CD4-positive, alpha-beta T cell (primary cell): Measurements from ENCODE around the gene KRT76. TPM values are rescaled to one million over a fixed set of nuclear protein-coding genes. Genes with fewer than 3 reads are reported as not detected.

Experiments used
- ATAC-seq: fragments of 200-7000 bp; cut with Tn5 transposase; one replicate; pipeline ENCODE4 v1.10.0; 2022; ENCODE audit warnings: mild to moderate bottlenecking; ENCODE audit not compliant: poor library complexity
- CTCF ChIA-PET: fragments of 350-600 bp; sonication (Branson Sonifier 250); formaldehyde crosslinking; loops from one replicate; lab custom pipeline; 2021; ENCODE audit warnings: antibody characterized with exemption, inconsistent platforms; lab: Charles Lee
- POLR2A ChIA-PET: fragments of 350-600 bp; sonication (Branson Sonifier 250); formaldehyde crosslinking; loops from one replicate; lab custom pipeline; 2021; ENCODE audit warnings: antibody characterized with exemption, inconsistent platforms; lab: Charles Lee
- DNase-seq, 14 experiments: peaks; one replicate each; pipeline ENCODE4 v3.0.0-alpha.2; 2013 to 2020; ENCODE audit warnings: mixed read lengths in 2 of 14
- H3K27ac ChIP-seq, 2 donors: one replicate each; pipeline versions ENCODE4 v1.5.1 to v1.7.0; 2013; ENCODE audit warnings: low read length in 2 of 2, low read depth in 1 of 2, mild to moderate bottlenecking in 1 of 2
- H3K27me3 ChIP-seq, 2 experiments: 1 replicate in 1 of 2; 2 replicates in 1 of 2; pipeline versions ENCODE4 v1.6.1 to v1.7.0; 2013; ENCODE audit warnings: low read length in 2 of 2, control low read depth in 1 of 2, mild to moderate bottlenecking in 1 of 2, moderate library complexity in 1 of 2; ENCODE audit not compliant: insufficient read depth in 2 of 2, control insufficient read depth in 1 of 2
- H3K36me3 ChIP-seq: one replicate; pipeline ENCODE4 v1.6.1; 2013; ENCODE audit warnings: low read length, control low read depth; ENCODE audit not compliant: insufficient read depth
- H3K4me1 ChIP-seq: one replicate; pipeline ENCODE4 v1.6.1; 2013; ENCODE audit warnings: low read length, control low read depth; ENCODE audit not compliant: insufficient read depth
- H3K4me3 ChIP-seq: one replicate; pipeline ENCODE4 v1.5.1; 2013; ENCODE audit warnings: mild to moderate bottlenecking, low read length, moderate library complexity
- H3K9me3 ChIP-seq, 2 experiments: 1 replicate in 1 of 2; 2 replicates in 1 of 2; pipeline versions ENCODE4 v1.6.1 to v1.7.0; 2013; ENCODE audit warnings: low read length in 2 of 2, mild to moderate bottlenecking in 2 of 2, control low read depth in 1 of 2, moderate library complexity in 1 of 2; ENCODE audit not compliant: control insufficient read depth in 1 of 2, insufficient read depth in 1 of 2
- H3K27ac Mint-ChIP-seq: one replicate; pipeline ENCODE4 v1.8.0; 2020; ENCODE audit warnings: mixed read lengths
- H3K27me3 Mint-ChIP-seq: one replicate; pipeline ENCODE4 v1.8.0; 2021; ENCODE audit warnings: mixed read lengths
- H3K36me3 Mint-ChIP-seq: one replicate; pipeline ENCODE4 v1.8.0; 2021; ENCODE audit warnings: low read depth, mixed read lengths
- H3K4me1 Mint-ChIP-seq: one replicate; pipeline ENCODE4 v1.8.0; 2021; ENCODE audit warnings: low read depth, mixed read lengths
- H3K4me3 Mint-ChIP-seq: one replicate; pipeline ENCODE4 v1.8.0; 2020; ENCODE audit warnings: mild to moderate bottlenecking, mixed read lengths
- H3K9me3 Mint-ChIP-seq: one replicate; pipeline ENCODE4 v1.8.0; 2020; ENCODE audit warnings: mixed read lengths
- CTCF ChIP-seq: fragments of 200-600 bp; IDR thresholded peaks from one replicate; pipeline ENCODE4 v1.8.0; 2022; ENCODE audit warnings: antibody characterized with exemption, mild to moderate bottlenecking
- intact Hi-C, 2 experiments: fragments of 100-400 bp; cut with DNase I in 1 of 2; cut with micrococcal nuclease in 1 of 2; formaldehyde crosslinking; loops; one replicate each; pipeline versions ENCODE4 v1.15.1 to v1.9.0; 2023 to 2025; cut with DNase I, micrococcal nuclease
- total RNA-seq, 174 experiments: library from RNA in 2 of 174; stranded (reverse) in 2 of 174; gene quantifications; one replicate each; pipeline ENCODE4 v1.2.3 and lab custom pipeline; 2021 to 2026

KRT76 gene
- total RNA-seq, 2 experiments from 2014 or later: not detected

GRCh38 chr12:52817003-52817698, 40.0 kb upstream of the KRT76 start:
- peaks cover 0 to 3% of the 10 kb centered on the region in 2 experiments for H3K27me3 ChIP-seq
- POLR2A ChIA-PET: interaction anchor here (0.7 to 1.5 kb wide), 2 partner anchors 9 to 57 kb away, joined by 3 to 4 read pairs; no protein-coding TSS in a partner anchor
- Mint-ChIP-seq H3K4me1 (peaks cover 13% of the 10 kb centered on the region), H3K4me3 (no peak overlapping the region), H3K36me3 (no peaks in the 10 kb centered on the region), H3K27me3 (no peaks in the 10 kb centered on the region), H3K9me3 (no peaks in the 10 kb centered on the region), H3K27ac (no peak overlapping the region)
- ATAC-seq: no peak
- H3K27ac ChIP-seq: no peak overlapping the region
- no peaks in the 10 kb centered on the region for H3K9me3 ChIP-seq
- CTCF ChIA-PET: no interaction called here
- DNase-seq: no peak
- intact Hi-C loops: no loop called here
- TF ChIP-seq CTCF: no peak
- no peak overlapping the region for H3K4me3 ChIP-seq
- H3K4me1 ChIP-seq: peaks cover 3% of the 10 kb centered on the region
- H3K36me3 ChIP-seq: no peaks in the 10 kb centered on the region

- no peak overlapping the region for H3K27ac ChIP-seq
- Mint-ChIP-seq H3K4me3 (no peak overlapping the region), H3K4me1 (peaks cover 13% of the 10 kb centered on the region), H3K36me3 (no peaks in the 10 kb centered on the region), H3K9me3 (no peaks in the 10 kb centered on the region), H3K27me3 (no peaks in the 10 kb centered on the region), H3K27ac (no peak overlapping the region)
- ChIA-PET CTCF (no interaction called here), POLR2A (no interaction called here)
- no peak overlapping the region for H3K4me3 ChIP-seq
- H3K27me3 ChIP-seq: peaks cover 0 to 3% of the 10 kb centered on the region in 2 experiments
- H3K36me3 ChIP-seq: no peaks in the 10 kb centered on the region
- intact Hi-C loops: no loop called here
- TF ChIP-seq CTCF: no peak
- no peaks in the 10 kb centered on the region for H3K9me3 ChIP-seq
- ATAC-seq: no peak
- DNase-seq: no peak
- no peaks in the 10 kb centered on the region for H3K4me1 ChIP-seq
These were observed 38.8 kb upstream of the KRT76 start for GRCh38 chr12:52815676-52816588.

- Histone ChIP-seq H3K4me1 (no peaks in the 10 kb centered on the region), H3K4me3 (no peak overlapping the region), H3K27ac (no peak overlapping the region), H3K27me3 (peaks cover 0 to 3% of the 10 kb centered on the region in 2 experiments), H3K36me3 (no peaks in the 10 kb centered on the region), H3K9me3 (no peaks in the 10 kb centered on the region)
- DNase-seq: no peak
- CTCF ChIA-PET: no interaction called here
- H3K27me3 Mint-ChIP-seq: no peaks in the 10 kb centered on the region
- no peak for ATAC-seq
- H3K36me3 Mint-ChIP-seq: no peaks in the 10 kb centered on the region
- intact Hi-C loops: no loop called here
- H3K4me1 Mint-ChIP-seq: peaks cover 13% of the 10 kb centered on the region
- POLR2A ChIA-PET: no interaction called here
- no peak overlapping the region for H3K27ac Mint-ChIP-seq
- no peak overlapping the region for H3K4me3 Mint-ChIP-seq
- no peaks in the 10 kb centered on the region for H3K9me3 Mint-ChIP-seq
- TF ChIP-seq CTCF: no peak
These were observed 38.0 kb upstream of the KRT76 start for GRCh38 chr12:52815161-52815560.
